Fibroblast of skin of left biceps (primary cell): ENCODE measurements around the gene PPIG.
"Not testable (repeated sequence)": the region's sequence is repeated elsewhere in the genome, so short reads cannot be mapped to it uniquely, and the experiment has no call there.

Experiments used
- DNase-seq, 2 experiments: peaks; one replicate each; pipeline ENCODE4 v3.0.0-alpha.2; 2013; ENCODE audit warnings: low read depth in 2 of 2

The PPIG gene

DNA sequence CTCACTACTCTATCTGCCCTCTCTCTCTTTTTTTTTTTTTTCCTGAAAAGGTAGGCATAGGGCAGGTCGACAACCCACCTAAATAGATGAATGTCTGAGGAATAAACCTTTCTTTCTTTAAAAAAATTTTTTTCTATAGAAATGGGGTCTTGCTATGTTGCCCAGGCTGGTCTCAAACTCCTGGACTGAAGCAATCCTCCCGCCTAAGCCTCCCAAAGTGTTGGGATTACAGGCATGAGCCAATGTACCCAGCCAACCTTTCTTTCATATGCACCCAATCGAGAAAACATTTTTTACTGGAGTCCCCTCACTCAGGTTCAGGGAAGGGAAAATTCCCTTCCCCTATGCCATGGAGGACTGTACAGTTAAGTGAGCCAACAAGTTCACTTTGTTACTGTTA lies 79.1 kb downstream of the PPIG start:
- DNase-seq, result no peak

GRCh38 chr2:169664600-169664977 lies 80.4 kb downstream of the PPIG start:
- DNase-seq, result peak in 1 of 2 experiments; percentile 9

- no peak for DNase-seq
Measured at GRCh38 chr2:169664978-169665930, 81.1 kb downstream of the PPIG start.

DNA sequence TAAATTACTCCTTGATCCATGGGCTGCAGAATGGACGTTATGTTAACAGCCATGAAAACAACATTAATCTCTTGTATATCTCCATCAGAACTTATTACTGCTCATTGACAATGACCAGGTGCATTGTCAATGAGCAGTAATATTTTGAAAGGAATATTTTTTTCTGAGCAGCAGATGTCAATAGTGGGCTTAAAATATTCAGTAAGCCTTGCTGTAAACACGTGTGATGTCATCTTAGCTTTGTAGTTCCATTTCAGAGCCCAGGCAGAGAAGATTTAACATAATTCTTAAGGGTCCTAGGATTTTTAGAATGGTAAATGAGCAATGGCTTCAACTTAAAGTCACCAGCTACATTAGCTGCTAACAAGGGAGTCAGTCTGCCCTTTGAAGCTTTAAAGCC lies 83.4 kb downstream of the PPIG start:
- DNase-seq, result no peak

GRCh38 chr2:169670215-169670651 lies 86.1 kb downstream of the PPIG start:
- DNase-seq, result peak in 1 of 2 experiments; percentile 9

- no peak for DNase-seq
Measured at GRCh38 chr2:169670937-169671336, 86.8 kb downstream of the PPIG start.

- DNase-seq, result no peak
Measured at GRCh38 chr2:169672406-169672805, 88.3 kb downstream of the PPIG start.

DNA sequence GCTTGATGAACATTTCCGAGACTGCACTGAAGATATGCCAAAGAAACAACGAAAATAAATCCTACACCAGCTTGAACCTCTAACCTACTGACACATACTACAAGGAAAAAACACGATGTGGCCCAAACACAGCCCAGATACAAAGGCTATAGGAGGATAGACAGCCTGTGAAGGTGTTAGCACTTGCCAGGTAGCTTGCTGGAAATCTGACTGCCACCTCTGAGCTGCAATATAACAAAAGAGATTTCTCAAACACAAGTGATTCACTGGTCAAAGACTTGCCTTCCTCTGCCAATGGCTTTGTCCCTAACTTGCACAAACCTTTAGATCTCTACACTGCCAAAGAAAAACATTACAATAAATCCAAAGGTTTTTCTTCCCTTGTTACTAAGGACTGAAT lies 89.0 kb downstream of the PPIG start:
- no peak for DNase-seq

DNA sequence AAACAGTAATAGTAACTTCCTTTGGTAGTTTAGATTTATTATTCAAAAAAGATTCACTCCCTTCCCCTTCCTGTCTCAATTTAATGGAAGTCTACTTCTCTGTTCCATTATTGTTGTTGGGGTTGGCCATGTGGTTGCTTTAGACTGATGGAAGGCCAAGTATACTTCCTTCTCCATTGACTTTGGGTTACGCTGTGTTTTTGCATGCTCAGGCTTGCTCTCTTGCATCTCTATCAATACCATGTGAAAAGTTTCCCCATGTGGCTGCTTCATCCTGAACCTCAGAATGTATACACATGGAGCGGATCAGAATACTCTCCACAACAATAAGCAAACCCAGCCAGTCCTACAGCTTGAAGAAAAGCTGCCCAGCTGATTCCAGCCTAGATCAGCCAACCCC lies 89.8 kb downstream of the PPIG start:
- DNase-seq, result no peak

DNA sequence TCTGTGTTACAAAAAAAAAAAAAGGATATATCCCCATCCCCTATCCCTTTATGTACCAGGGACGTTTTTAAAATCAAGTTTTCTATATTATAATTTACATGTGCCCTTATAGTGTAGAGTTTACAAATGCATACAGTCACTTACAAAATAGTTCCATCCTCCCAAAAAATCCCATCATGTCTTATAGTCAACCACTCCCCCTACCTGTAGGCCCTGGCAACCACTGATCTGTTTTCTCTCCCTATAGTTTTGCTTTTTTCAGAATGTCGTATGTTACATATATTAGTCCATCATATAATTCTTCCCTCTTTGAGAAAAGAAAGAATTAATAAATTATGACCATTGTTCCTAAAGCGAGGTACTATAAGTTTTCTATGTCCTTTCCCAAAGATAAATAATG lies 92.2 kb downstream of the PPIG start:
- DNase-seq, result no peak

- DNase-seq, result no peak
Measured at GRCh38 chr2:169676850-169677249, 92.7 kb downstream of the PPIG start.

GRCh38 chr2:169683054-169683424 lies 98.9 kb downstream of the PPIG start:
- no peak for DNase-seq

GRCh38 chr2:169683425-169684134 lies 99.4 kb downstream of the PPIG start:
- DNase-seq, result no peak

GRCh38 chr2:169684135-169684565 lies 100.0 kb downstream of the PPIG start:
- DNase-seq, result no peak

DNA sequence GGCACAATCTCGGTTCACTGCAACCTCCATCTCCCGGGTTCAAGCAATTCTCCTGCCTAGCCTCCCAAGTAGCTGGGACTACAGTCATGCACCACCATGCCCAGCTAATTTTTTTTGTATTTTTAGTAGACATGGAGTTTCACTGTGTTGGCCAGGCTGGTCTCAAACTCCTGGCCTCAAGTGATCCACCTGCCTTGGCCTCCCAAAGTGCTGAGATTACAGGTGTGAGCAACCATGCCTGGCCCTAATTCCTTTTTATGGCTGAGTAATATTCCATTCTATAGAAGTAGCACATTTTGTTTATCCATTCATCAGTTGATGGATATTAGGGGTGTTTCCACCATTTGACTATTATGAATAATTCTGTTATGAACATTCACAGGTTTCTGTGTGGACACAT lies 100.6 kb downstream of the PPIG start:
- DNase-seq, result not testable (repeated sequence)

DNA sequence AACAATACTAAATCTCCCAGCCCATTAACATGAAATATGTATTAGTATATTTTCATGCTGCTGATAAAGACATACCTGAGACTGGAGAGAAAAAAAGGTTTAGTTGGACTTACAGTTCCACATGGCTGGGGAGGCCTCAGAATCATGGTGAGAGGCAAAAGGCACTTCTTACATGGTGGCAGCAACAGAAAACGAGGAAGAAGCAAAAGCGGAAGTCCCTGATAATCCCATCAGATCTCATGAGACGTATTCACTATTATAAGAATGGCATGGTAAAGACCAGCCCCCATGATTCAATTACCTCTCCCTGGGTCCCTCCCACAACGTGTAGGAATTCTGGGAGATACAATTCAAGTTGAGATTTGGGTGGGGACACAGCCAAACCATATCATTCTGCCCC lies 102.7 kb downstream of the PPIG start:
- not testable (repeated sequence) for DNase-seq

DNA sequence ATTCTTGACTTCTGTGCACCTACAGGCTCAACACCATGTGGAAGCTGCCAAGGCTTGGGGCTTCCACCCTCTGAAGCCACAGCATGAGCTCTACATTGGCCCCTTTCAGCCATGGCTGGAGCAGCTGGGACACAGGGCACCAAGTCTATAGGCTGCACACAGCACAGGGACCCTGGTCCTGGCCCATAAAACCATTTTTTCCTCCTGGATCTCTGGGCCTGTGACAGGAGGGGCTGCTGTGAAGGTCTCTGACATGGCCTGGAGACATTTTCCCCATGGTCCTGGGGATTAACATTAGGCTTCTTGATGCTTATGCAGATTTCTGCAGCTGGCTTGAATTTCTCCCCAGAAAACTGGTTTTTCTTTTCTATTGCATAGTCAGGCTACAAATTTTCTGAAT lies 103.8 kb downstream of the PPIG start:
- DNase-seq, result not testable (repeated sequence)

GRCh38 chr2:169690958-169691357 lies 106.8 kb downstream of the PPIG start:
- DNase-seq, result no peak
